ENCODE data around the gene TP53TG5. TPM values are rescaled to one million over a fixed set of nuclear protein-coding genes. Genes with fewer than 3 reads are reported as not detected.

TP53TG5 gene
- total and polyA plus RNA-seq, 10 of the 15 experiments (the other 5 are each of a cell fraction or from before 2014, with no cell fraction given), result 0.24 TPM; not detected in 9

DNA sequence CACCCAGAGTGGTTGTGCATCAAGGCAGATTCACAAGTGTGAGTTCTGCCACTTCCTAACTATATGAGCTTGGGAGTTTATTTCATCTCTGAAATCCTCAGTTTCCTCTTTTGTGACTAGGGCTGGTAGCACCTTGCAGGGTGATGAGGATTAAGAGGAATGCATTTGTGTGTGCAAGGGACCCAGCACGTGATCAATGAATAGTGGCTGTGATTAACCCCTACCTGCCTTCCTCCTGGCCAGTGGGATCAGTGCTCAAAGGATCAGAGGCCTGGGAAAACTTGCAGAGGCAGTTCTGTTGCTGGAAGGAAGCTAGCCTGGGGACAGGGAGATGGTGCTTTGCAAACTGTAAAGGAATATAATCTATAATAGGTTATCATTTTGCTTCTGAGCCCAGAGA is 37.2 kb downstream of the TP53TG5 start (continued):
- TF ChIP-seq, protein P1, sequence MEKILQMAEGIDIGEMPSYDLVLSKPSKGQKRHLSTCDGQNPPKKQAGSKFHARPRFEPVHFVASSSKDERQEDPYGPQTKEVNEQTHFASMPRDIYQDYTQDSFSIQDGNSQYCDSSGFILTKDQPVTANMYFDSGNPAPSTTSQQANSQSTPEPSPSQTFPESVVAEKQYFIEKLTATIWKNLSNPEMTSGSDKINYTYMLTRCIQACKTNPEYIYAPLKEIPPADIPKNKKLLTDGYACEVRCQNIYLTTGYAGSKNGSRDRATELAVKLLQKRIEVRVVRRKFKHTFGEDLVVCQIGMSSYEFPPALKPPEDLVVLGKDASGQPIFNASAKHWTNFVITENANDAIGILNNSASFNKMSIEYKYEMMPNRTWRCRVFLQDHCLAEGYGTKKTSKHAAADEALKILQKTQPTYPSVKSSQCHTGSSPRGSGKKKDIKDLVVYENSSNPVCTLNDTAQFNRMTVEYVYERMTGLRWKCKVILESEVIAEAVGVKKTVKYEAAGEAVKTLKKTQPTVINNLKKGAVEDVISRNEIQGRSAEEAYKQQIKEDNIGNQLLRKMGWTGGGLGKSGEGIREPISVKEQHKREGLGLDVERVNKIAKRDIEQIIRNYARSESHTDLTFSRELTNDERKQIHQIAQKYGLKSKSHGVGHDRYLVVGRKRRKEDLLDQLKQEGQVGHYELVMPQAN (conservative IDR thresholded peaks at IDR 0.05), result no peak
- TF ChIP-seq TCF7 (IDR thresholded peaks at IDR 0.05; ENCODE audit: borderline replicate concordance) (no peak), EP300 (IDR thresholded peaks at IDR 0.05; ENCODE audit: borderline replicate concordance in 1 of 2, control insufficient read depth in 1 of 2, low read depth in 2 of 2, low read length in 2 of 2) (no peak), POLR2A (IDR thresholded peaks at IDR 0.05; ENCODE audit: low read depth, low read length) (no peak)

DNA sequence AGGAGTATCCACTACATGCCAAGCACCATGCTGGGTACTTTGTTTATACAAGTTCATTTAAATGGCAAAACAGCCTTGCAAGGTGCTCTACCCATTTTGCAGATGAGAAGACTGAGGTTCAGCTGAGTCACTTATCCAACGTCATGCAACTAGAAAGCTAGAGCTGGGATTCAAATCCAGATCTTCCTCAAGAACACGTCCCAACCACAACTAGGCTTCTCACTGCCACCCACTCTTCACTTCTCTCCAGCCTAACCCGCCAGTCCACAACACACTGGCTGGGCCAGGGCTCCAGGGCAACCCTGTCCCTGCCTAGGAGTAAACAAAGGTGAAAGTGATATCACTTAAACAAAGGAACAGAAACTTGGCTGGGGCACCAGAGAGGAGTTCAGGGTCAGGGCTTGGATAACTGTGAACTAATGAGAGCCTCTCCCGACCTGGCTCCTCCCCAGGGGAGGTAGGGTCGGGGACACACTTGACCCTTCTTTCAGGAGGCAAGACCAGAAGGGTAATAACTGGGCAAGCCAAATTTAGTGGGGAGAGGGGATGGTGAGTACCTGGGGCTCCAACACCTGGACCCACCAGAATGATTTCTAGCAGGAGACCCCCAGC is 37.8 kb downstream of the TP53TG5 start:
- ChIA-PET POLR2A (no interaction called here), SMC1A (ENCODE audit: uncharacterized antibody, unreplicated experiment) (no interaction called here), CTCF (interaction anchor here (1.2 kb wide), 1 partner anchor 50 kb away, joined by 3 read pairs; no protein-coding TSS in a partner anchor), RAD21 (ENCODE audit: unreplicated experiment) (no interaction called here)
- FAIRE-seq (no peak), DNase-seq (ENCODE audit: low read depth, low spot score) (no peak), ATAC-seq (peak; percentile 79)
- peaks cover 2% of the 10 kb centered on the region; the same call in 1 of the 2 replicates for H4K20me1 ChIP-seq (ENCODE audit: control insufficient read depth, insufficient read depth)
- H3K4me2 ChIP-seq (ENCODE audit: control insufficient read depth, insufficient read depth), result no peak overlapping the region
- no peak overlapping the region for H2AFZ ChIP-seq (ENCODE audit: control insufficient read depth, low read depth, low read length)
- no peak overlapping the region for H3K27ac ChIP-seq (ENCODE audit: control insufficient read depth, insufficient read depth)
- 10% methylated on average over 5 of the region's 5 CpGs for WGBS (ENCODE audit: insufficient coverage, insufficient replicate concordance, low lambda C conversion rate, missing lambda C conversion rate)
- H3K36me3 ChIP-seq (ENCODE audit: control insufficient read depth in 2 of 2, insufficient read depth in 2 of 2, low read length in 1 of 2), result no peaks in the 10 kb centered on the region
- in situ Hi-C loops (cut with MboI), result no loop called here
- H3K9ac ChIP-seq (ENCODE audit: control insufficient read depth, insufficient read depth, low read length), result no peak overlapping the region
- no TSS peak for BruUV-seq (replicated peaks)
- no peaks in the 10 kb centered on the region for H3K9me3 ChIP-seq (replicated peaks; ENCODE audit: control insufficient read depth, insufficient read depth, low read length)
- H3K79me2 ChIP-seq (ENCODE audit: control insufficient read depth, insufficient read depth, low read length), result no peaks in the 10 kb centered on the region
- intact Hi-C loops (cut with micrococcal nuclease; ENCODE audit: unreplicated experiment), result no loop called here
- no peaks in the 10 kb centered on the region for H3K27me3 ChIP-seq (replicated peaks in 1 of 2; ENCODE audit: control insufficient read depth in 2 of 2, insufficient read depth in 2 of 2, low read length in 1 of 2)
- H3K4me3 ChIP-seq, result no peak overlapping the region
- TF ChIP-seq CEBPB (IDR thresholded peaks at IDR 0.05; ENCODE audit: borderline replicate concordance in 1 of 2, low read depth in 2 of 2, low read length in 2 of 2) (no peak), GABPA (IDR thresholded peaks at IDR 0.05; ENCODE audit: low read depth) (no peak), NBN (IDR thresholded peaks at IDR 0.05) (no peak), NR2C1 (IDR thresholded peaks at IDR 0.05) (no peak), NR2C2 (IDR thresholded peaks at IDR 0.05; ENCODE audit: borderline replicate concordance, control insufficient read depth, insufficient read length, low read depth) (no peak)
- no peaks in the 10 kb centered on the region for H3K4me1 ChIP-seq (ENCODE audit: control insufficient read depth, insufficient read depth, low read length)

All from GM12878 (cell line).